Thyroid gland (tissue), 4 donors: ENCODE data around the gene MARVELD3. TPM values are rescaled to one million over a fixed set of nuclear protein-coding genes. Genes with fewer than 3 reads are reported as not detected.
A peak's percentile ranks its signal among the peaks of the same experiment; 100 is the strongest.

Experiments used
- DNase-seq, 2 donors: peaks; one replicate each; pipeline ENCODE4 v3.0.0-alpha.2; 2019
- H3K27ac ChIP-seq, 3 donors: fragments of 200-600 bp; sonication (generic); 1 replicate in 2 of 3; 2 replicates in 1 of 3; pipeline ENCODE4 v1.5.1; 2016 to 2019; ENCODE audit warnings: mild to moderate bottlenecking in 1 of 3, moderate library complexity in 1 of 3
- H3K27me3 ChIP-seq: fragments of 200-600 bp; sonication (generic); one replicate; pipeline ENCODE4 v1.5.1; 2019
- H3K36me3 ChIP-seq, 2 donors: fragments of 200-600 bp; sonication (generic); one replicate each; pipeline ENCODE4 v1.5.1; 2016 to 2019
- H3K4me1 ChIP-seq, 2 donors: fragments of 200-600 bp; sonication (generic); one replicate each; pipeline ENCODE4 v1.5.1; 2017 to 2019
- H3K4me3 ChIP-seq, 3 donors: fragments of 200-600 bp; sonication (generic); replicated peaks in 1 of 3; 1 replicate in 2 of 3; 2 replicates in 1 of 3; pipeline ENCODE4 v1.5.1; 2016; ENCODE audit warnings: mild to moderate bottlenecking in 1 of 3
- H3K9me3 ChIP-seq: fragments of 200-600 bp; sonication (generic); one replicate; pipeline ENCODE4 v1.5.1; 2017
- CTCF ChIP-seq, 6 experiments: fragments of 200-600 bp in 3 of 6; fragments of 450-650 bp in 3 of 6; sonication (generic) in 3 of 6; IDR thresholded peaks; one replicate each; pipeline ENCODE4 v1.5.1; 2016 to 2019; ENCODE audit warnings: antibody characterized with exemption in 6 of 6, mild to moderate bottlenecking in 2 of 6, inconsistent platforms in 1 of 6, moderate library complexity in 1 of 6
- POLR2A ChIP-seq, 2 donors: fragments of 450-650 bp; IDR thresholded peaks; one replicate each; pipeline ENCODE4 v1.6.1; 2017; ENCODE audit warnings: antibody characterized with exemption in 2 of 2, mild to moderate bottlenecking in 2 of 2, moderate library complexity in 1 of 2
- WGBS, 2 donors: methylation state at CpG; one replicate each; pipeline ENCODE4 v1.1.5; 2017; 5-methylcytosine and 5-hydroxymethylcytosine counted together
- intact Hi-C: fragments of 100-400 bp; cut with DNase I; formaldehyde crosslinking; loops from one replicate; pipeline ENCODE4 v1.15.1; 2023
- total RNA-seq, 4 donors: library from RNA; depleted of rRNA; stranded (reverse); fragments of >200 nt; gene quantifications; one replicate each; pipeline ENCODE4 v1.2.3, GENCODE V29; 2016

Gene MARVELD3
- total RNA-seq, 4 donors from 2014 or later, result 7.7 to 11.5 (median 9.9) TPM

- Histone ChIP-seq H3K27ac (no peak overlapping the region), H3K4me3 (no peak overlapping the region), H3K4me1 (no peaks in the 10 kb centered on the region), H3K9me3 (no peaks in the 10 kb centered on the region), H3K36me3 (no peaks in the 10 kb centered on the region), H3K27me3 (no peaks in the 10 kb centered on the region)
- DNase-seq, result no peak
- intact Hi-C loops, result no loop called here
- 79 to 85% methylated on average over 4 of the region's 4 CpGs for WGBS, 2 donors
- TF ChIP-seq CTCF (IDR thresholded peaks at IDR 0.05), result no peak
- TF ChIP-seq POLR2A (IDR thresholded peaks at IDR 0.05), result no peak
Observed at GRCh38 chr16:71618429-71618828, 7.6 kb upstream of the MARVELD3 start.

- intact Hi-C loops, result no loop called here
- Histone ChIP-seq H3K27me3 (no peaks in the 10 kb centered on the region), H3K9me3 (no peaks in the 10 kb centered on the region), H3K4me3 (no peak overlapping the region), H3K4me1 (peaks cover 0 to 4% of the 10 kb centered on the region in 2 donors), H3K36me3 (no peaks in the 10 kb centered on the region), H3K27ac (no peak overlapping the region)
- TF ChIP-seq CTCF (IDR thresholded peaks at IDR 0.05) (no peak), POLR2A (IDR thresholded peaks at IDR 0.05) (no peak)
- DNase-seq, result no peak
Observed at GRCh38 chr16:71622088-71622487, 3.9 kb upstream of the MARVELD3 start.

GRCh38 chr16:71623597-71623996, 2.4 kb upstream of the MARVELD3 start:
- no peaks in the 10 kb centered on the region for H3K9me3 ChIP-seq
- no peaks in the 10 kb centered on the region for H3K27me3 ChIP-seq
- no peak overlapping the region for H3K4me3 ChIP-seq
- H3K27ac ChIP-seq, result no peak overlapping the region
- DNase-seq, result no peak
- intact Hi-C loops, result no loop called here
- peaks cover 2 to 4% of the 10 kb centered on the region in 2 donors for H3K4me1 ChIP-seq
- TF ChIP-seq POLR2A (IDR thresholded peaks at IDR 0.05) (no peak), CTCF (IDR thresholded peaks at IDR 0.05) (no peak)
- no peaks in the 10 kb centered on the region for H3K36me3 ChIP-seq
- 73 to 75% methylated on average over 3 of the region's 3 CpGs for WGBS, 2 donors

- DNase-seq, result no peak
- no peaks in the 10 kb centered on the region for H3K9me3 ChIP-seq
- peak overlapping the region in 1 of 3 donors; percentile 51 for H3K4me3 ChIP-seq
- H3K27me3 ChIP-seq, result no peaks in the 10 kb centered on the region
- no peaks in the 10 kb centered on the region for H3K36me3 ChIP-seq
- H3K4me1 ChIP-seq, result peaks cover 4 to 10% of the 10 kb centered on the region in 2 donors
- 92 to 94% methylated on average over 7 of the region's 7 CpGs for WGBS, 2 donors
- no peak for TF ChIP-seq CTCF (IDR thresholded peaks at IDR 0.05)
- no peak for TF ChIP-seq POLR2A (IDR thresholded peaks at IDR 0.05)
- intact Hi-C loops, result no loop called here
- no peak overlapping the region for H3K27ac ChIP-seq
Observed at GRCh38 chr16:71625113-71625850, 702 bp upstream of the MARVELD3 start.

GRCh38 chr16:71626858-71627213, 852 bp downstream of the MARVELD3 start:
- Histone ChIP-seq H3K9me3 (no peaks in the 10 kb centered on the region), H3K27me3 (no peaks in the 10 kb centered on the region), H3K27ac (peak overlapping the region in 1 of 3 donors; percentile 71), H3K4me3 (peak overlapping the region in 2 of 3 donors; percentile 25 to 51), H3K4me1 (peaks cover 4 to 10% of the 10 kb centered on the region in 2 donors), H3K36me3 (no peaks in the 10 kb centered on the region)
- WGBS, 2 donors, result 7 to 8% methylated on average over 12 to 13 of the region's 13 CpGs
- intact Hi-C loops, result no loop called here
- no peak for TF ChIP-seq POLR2A (IDR thresholded peaks at IDR 0.05)
- peak; percentile 41 to 55 for DNase-seq
